HepG2 (cell line): Measurements from ENCODE around the gene CDK14. TPM values are rescaled to one million over a fixed set of nuclear protein-coding genes. Genes with fewer than 3 reads are reported as not detected.

ENCODE experiments used
- ATAC-seq: fragments of 200-7000 bp; cut with Tn5 transposase; 3 replicates; pipeline ENCODE4 v1.9.1; 2020; ENCODE audit warnings: mild to moderate bottlenecking, moderate library complexity
- BruUV-seq: library from RNA; stranded (reverse); fragments of 400-500 nt; replicated peaks from 2 replicates; lab custom pipeline; 2021; lab: Mats Ljungman, UMichigan
- CTCF ChIA-PET: fragments of 300-600 bp; formaldehyde crosslinking; extraction: SDS; loops from one replicate; lab custom pipeline; 2021; ENCODE audit warnings: low total read pairs, inconsistent platforms, low intra/inter-chr PET ratio; lab: Yijun Ruan, JAX
- POLR2A ChIA-PET: fragments of 350-600 bp; sonication (Branson Sonifier 250); formaldehyde crosslinking; loops from one replicate; lab custom pipeline; 2020; ENCODE audit warnings: antibody characterized with exemption, inconsistent platforms; lab: Yijun Ruan, JAX
- DNase-seq: peaks from one replicate; pipeline ENCODE4 v3.0.0-alpha.2; 2015; ENCODE audit warnings: low spot score
- FAIRE-seq: peaks from 3 replicates; lab custom pipeline; 2011; peaks lifted over from hg19 to GRCh38; lab: Jason Lieb, UNC
- H2AFZ ChIP-seq: one replicate; pipeline ENCODE4 v1.6.1; 2011; ENCODE audit warnings: low read length, inconsistent platforms
- H3K27ac ChIP-seq: fragments of 300-600 bp; 3 replicates; pipeline ENCODE4 v1.8.0; 2011; ENCODE audit warnings: mixed run types, mild to moderate bottlenecking, mixed read lengths, low read length, inconsistent platforms; ENCODE audit not compliant: insufficient read depth; ENCODE audit errors: extremely low read length
- H3K27me3 ChIP-seq, 2 experiments: fragments of 200-600 bp in 1 of 2; 2 replicates in 1 of 2; 3 replicates in 1 of 2; pipeline versions ENCODE4 v1.6.0 to v1.8.0; 2011; ENCODE audit warnings: low read length in 2 of 2, mild to moderate bottlenecking in 2 of 2, moderate library complexity in 2 of 2, inconsistent platforms in 1 of 2; ENCODE audit not compliant: insufficient read depth in 2 of 2, control insufficient read depth in 1 of 2
- H3K36me3 ChIP-seq, 2 experiments: fragments of 200-600 bp in 1 of 2; replicated peaks in 1 of 2; 2 replicates in 1 of 2; 3 replicates in 1 of 2; pipeline versions ENCODE4 v1.5.1 to v1.8.0; 2011; ENCODE audit warnings: low read length in 2 of 2, inconsistent platforms in 1 of 2; ENCODE audit not compliant: insufficient read depth in 2 of 2, control insufficient read depth in 1 of 2
- H3K4me1 ChIP-seq: 2 replicates; pipeline ENCODE4 v1.5.1; 2012; ENCODE audit warnings: low read length, inconsistent platforms; ENCODE audit not compliant: insufficient read depth
- H3K4me2 ChIP-seq: 2 replicates; pipeline ENCODE4 v1.6.0; 2011; ENCODE audit warnings: low read depth, low read length, inconsistent platforms
- H3K4me3 ChIP-seq, 3 experiments: fragments of 200-600 bp in 1 of 3; sonication (generic), shearing (Covaris generic) in 1 of 3; replicated peaks in 1 of 3; 2 replicates each; pipeline ENCODE4 v1.5.1; 2011 to 2016; ENCODE audit warnings: low read length in 3 of 3, inconsistent platforms in 2 of 3, low read depth in 2 of 3, mild to moderate bottlenecking in 2 of 3, control low read depth in 1 of 3, mixed read lengths in 1 of 3; ENCODE audit not compliant: insufficient read depth in 1 of 3
- H3K79me2 ChIP-seq: one replicate; pipeline ENCODE4 v1.6.1; 2011; ENCODE audit warnings: low read length, inconsistent platforms; ENCODE audit not compliant: insufficient read depth
- H3K9ac ChIP-seq: 2 replicates; pipeline ENCODE4 v1.6.0; 2011; ENCODE audit warnings: mild to moderate bottlenecking, low read depth, low read length, inconsistent platforms; ENCODE audit not compliant: insufficient read depth
- H3K9me3 ChIP-seq: 2 replicates; pipeline ENCODE4 v1.5.1; 2012; ENCODE audit warnings: mild to moderate bottlenecking, low read length
- H4K20me1 ChIP-seq: 2 replicates; pipeline ENCODE4 v1.6.0; 2011; ENCODE audit warnings: inconsistent platforms, mild to moderate bottlenecking, low read length, moderate library complexity; ENCODE audit not compliant: insufficient read depth
- DZIP1 ChIP-seq: sonication (generic); formaldehyde crosslinking; IDR thresholded peaks from 2 replicates; pipeline ENCODE4 v1.5.0; 2020; ENCODE audit warnings: mild to moderate bottlenecking, missing genetic modification reagents
- EED ChIP-seq: sonication (generic); formaldehyde crosslinking; IDR thresholded peaks from 2 replicates; pipeline ENCODE4 v1.5.0; 2020; ENCODE audit warnings: mild to moderate bottlenecking, missing genetic modification reagents
- RORA ChIP-seq: sonication (generic); formaldehyde crosslinking; IDR thresholded peaks from 2 replicates; pipeline ENCODE4 v1.5.0; 2020; ENCODE audit warnings: mild to moderate bottlenecking, missing genetic modification reagents, moderate library complexity
- ZNF234 ChIP-seq: sonication (generic); formaldehyde crosslinking; conservative IDR thresholded peaks from 2 replicates; pipeline ENCODE4 v1.5.1; 2020; ENCODE audit warnings: mild to moderate bottlenecking, missing genetic modification reagents
- ZNF382 ChIP-seq: sonication (generic); formaldehyde crosslinking; IDR thresholded peaks from 2 replicates; pipeline ENCODE4 v1.5.0; 2020; ENCODE audit warnings: missing genetic modification reagents, mild to moderate bottlenecking, borderline replicate concordance
- whole genome bisulfite sequencing: methylation state at CpG from one replicate; pipeline ENCODE4 v1.1.6; 2017; ENCODE audit warnings: low lambda C conversion rate; 5-methylcytosine and 5-hydroxymethylcytosine counted together
- in situ Hi-C: cut with HindIII; loops from 2 replicates; pipeline ENCODE4 v1.10.0; 2017; ENCODE audit warnings: low pct_unique_long_range_greater_than_20kb; ENCODE audit not compliant: extremely low pct_ligation_motif_present
- intact Hi-C: fragments of 100-400 bp; cut with micrococcal nuclease; formaldehyde crosslinking; loops from one replicate; pipeline ENCODE4 v1.10.0; 2022; ENCODE audit not compliant: unreplicated experiment
- polyA plus RNA-seq, 8 experiments: library from polyadenylated mRNA; depleted of rRNA in 3 of 8; stranded (reverse) in 7 of 8; unstranded in 1 of 8; fragments of >200 nt; fragmentation: Illumina TruSeq in 4 of 8; extraction: Trizol in 4 of 8; gene quantifications; 2 replicates each; pipeline versions ENCODE4 v1.2.1 to v1.2.3, GENCODE V29; 2011 to 2016; ENCODE audit warnings: low read depth in 4 of 8, missing spikeins in 1 of 8, mixed read lengths in 1 of 8; ENCODE audit not compliant: insufficient read depth in 1 of 8
- total RNA-seq, 5 experiments: library from RNA; depleted of rRNA; stranded (reverse); fragments of >200 nt; fragmentation: Illumina TruSeq; extraction: Trizol; gene quantifications; 2 replicates each; pipeline ENCODE4 v1.2.3, GENCODE V29; 2016; ENCODE audit warnings: low read depth in 1 of 5
- TF ChIP-seq, protein P1 (sequence below): fragments of 450-650 bp; IDR thresholded peaks from 2 replicates; pipeline ENCODE4 v1.6.1; 2016
- TF ChIP-seq, protein P2 (sequence below): sonication (generic); formaldehyde crosslinking; IDR thresholded peaks from 2 replicates; pipeline ENCODE4 v1.4.0; 2020; ENCODE audit warnings: mild to moderate bottlenecking, missing genetic modification reagents

CDK14 gene
- total and polyA plus RNA-seq, 2 of the 13 experiments (the other 11 are each of a cell fraction or from before 2014, with no cell fraction given): 0.26 to 0.71 TPM

DNA sequence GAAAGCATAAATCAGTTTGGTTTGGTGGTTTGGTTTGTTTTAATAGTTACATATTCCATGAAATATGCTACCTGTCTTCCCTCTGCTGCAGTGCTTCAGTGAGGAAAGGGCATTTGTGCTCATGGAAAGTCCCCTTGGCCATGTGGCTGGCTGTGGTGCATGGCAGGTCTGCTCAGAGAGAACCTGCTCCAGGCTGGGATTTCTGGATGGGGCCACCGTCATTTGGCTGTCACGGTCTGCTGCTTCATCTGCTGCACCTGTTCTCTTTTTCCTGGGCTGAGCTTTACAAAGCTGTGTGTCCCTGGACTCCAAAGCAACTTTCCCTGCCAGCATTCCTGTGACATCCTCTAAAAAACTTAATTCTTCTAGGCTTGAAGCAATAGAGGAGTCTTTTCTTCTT, 8.9 kb downstream of the CDK14 start:
- no TSS peak for BruUV-seq
- ATAC-seq: no peak
- H3K9ac ChIP-seq: no peak overlapping the region
- H3K4me2 ChIP-seq: no peak overlapping the region
- POLR2A ChIA-PET: no interaction called here
- H3K27me3 ChIP-seq: no peaks in the 10 kb centered on the region
- in situ Hi-C loops (no loop called here), intact Hi-C loops (no loop called here)
- H2AFZ ChIP-seq: no peak overlapping the region
- H3K27ac ChIP-seq: no peak overlapping the region
- TF ChIP-seq ZNF234 (CRISPR knock-in tag) (no peak), DZIP1 (CRISPR knock-in tag) (no peak), RORA (CRISPR knock-in tag) (no peak), EED (no peak), ZNF382 (no peak)
- TF ChIP-seq, protein P1, sequence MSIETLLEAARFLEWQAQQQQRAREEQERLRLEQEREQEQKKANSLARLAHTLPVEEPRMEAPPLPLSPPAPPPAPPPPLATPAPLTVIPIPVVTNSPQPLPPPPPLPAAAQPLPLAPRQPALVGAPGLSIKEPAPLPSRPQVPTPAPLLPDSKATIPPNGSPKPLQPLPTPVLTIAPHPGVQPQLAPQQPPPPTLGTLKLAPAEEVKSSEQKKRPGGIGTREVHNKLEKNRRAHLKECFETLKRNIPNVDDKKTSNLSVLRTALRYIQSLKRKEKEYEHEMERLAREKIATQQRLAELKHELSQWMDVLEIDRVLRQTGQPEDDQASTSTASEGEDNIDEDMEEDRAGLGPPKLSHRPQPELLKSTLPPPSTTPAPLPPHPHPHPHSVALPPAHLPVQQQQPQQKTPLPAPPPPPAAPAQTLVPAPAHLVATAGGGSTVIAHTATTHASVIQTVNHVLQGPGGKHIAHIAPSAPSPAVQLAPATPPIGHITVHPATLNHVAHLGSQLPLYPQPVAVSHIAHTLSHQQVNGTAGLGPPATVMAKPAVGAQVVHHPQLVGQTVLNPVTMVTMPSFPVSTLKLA: no peak
- TF ChIP-seq, protein P2, sequence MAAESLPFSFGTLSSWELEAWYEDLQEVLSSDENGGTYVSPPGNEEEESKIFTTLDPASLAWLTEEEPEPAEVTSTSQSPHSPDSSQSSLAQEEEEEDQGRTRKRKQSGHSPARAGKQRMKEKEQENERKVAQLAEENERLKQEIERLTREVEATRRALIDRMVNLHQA (CRISPR knock-in tag): no peak
- no peak for FAIRE-seq
- no peaks in the 10 kb centered on the region for H3K36me3 ChIP-seq
- no peak overlapping the region for H3K4me3 ChIP-seq
- 29% methylated on average over 1 of the region's 2 CpGs for WGBS
- no peaks in the 10 kb centered on the region for H3K9me3 ChIP-seq
- no peaks in the 10 kb centered on the region for H3K4me1 ChIP-seq
- CTCF ChIA-PET: no interaction called here
- DNase-seq: no peak
- H4K20me1 ChIP-seq: no peaks in the 10 kb centered on the region
- no peaks in the 10 kb centered on the region for H3K79me2 ChIP-seq
